ENCODE measurements around the gene IL25. TPM values are rescaled to one million over a fixed set of nuclear protein-coding genes. Genes with fewer than 3 reads are reported as not detected.
A peak's percentile ranks its signal among the peaks of the same experiment; 100 is the strongest.

The IL25 gene
- total and polyA plus RNA-seq, 2 of the 13 experiments (the other 11 are each of a cell fraction or from before 2014, with no cell fraction given) = not detected

DNA sequence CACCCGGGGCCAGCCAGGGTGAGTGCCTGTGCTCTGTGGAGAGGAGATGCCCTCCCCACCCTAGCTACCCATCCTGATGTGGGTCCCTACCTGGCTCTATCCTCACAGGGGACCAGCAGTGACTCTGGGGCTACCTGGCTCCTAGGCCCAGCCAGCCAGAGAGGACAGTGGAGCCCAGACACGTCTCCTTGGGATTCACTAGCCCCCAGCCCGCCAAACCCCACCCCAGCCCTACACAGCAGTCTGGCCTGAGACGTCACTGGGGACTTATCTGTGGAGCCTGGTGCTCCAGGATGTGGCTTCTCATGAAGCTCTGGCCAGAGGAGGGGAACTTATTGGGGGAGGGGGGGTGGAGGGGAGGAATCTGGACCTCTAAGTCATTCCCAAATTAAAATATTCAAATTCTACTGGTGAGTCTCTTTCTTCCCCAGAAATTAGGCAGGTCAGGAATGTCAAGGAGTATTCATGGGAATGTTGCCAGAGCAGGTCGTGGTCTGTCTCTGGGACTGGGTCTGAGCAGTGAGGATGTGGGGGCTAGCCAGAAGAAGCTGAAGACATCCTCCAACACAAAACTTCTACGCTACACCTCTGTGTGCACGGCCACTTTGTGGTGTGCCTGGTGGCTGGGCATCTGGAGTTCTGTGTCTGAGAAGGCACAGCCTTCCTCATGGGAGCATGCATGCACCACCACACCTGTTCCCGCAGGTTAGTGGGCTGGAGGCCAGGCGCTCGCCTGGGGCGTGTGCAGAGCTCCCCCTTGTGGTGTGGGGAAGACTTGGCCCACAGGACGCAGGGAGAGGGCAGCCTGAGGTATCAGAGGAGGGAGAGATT is 7.0 kb downstream of the IL25 start (continued):
- TF ChIP-seq CBX1 (IDR thresholded peaks at IDR 0.05; ENCODE audit: low read depth) (peak; percentile 38), ZNF431 (CRISPR knock-in tag; IDR thresholded peaks at IDR 0.05; ENCODE audit: borderline replicate concordance, low read depth) (0 out of 2 replicates have a peak, but pooled peaks have one; percentile 48), TBL1XR1 (IDR thresholded peaks at IDR 0.05; ENCODE audit: borderline replicate concordance, low read length, partially characterized antibody) (no peak), ZNF652 (CRISPR knock-in tag; IDR thresholded peaks at IDR 0.05; ENCODE audit: borderline replicate concordance, low read depth) (0 out of 2 replicates have a peak, but pooled peaks have one; percentile 14), FOXO1 (CRISPR knock-in tag; IDR thresholded peaks at IDR 0.05) (peak; percentile 58; the same call in 1 of the 2 replicates), ZNF296 (CRISPR knock-in tag; conservative IDR thresholded peaks at IDR 0.05) (0 out of 2 replicates have a peak, but pooled peaks have one; percentile 49), SMYD3 (CRISPR knock-in tag; IDR thresholded peaks at IDR 0.05) (no peak), KLF16 (CRISPR knock-in tag; IDR thresholded peaks at IDR 0.05) (0 out of 4 replicates have a peak, but pooled peaks of 1 of the 2 experiments have one; percentile 66), MEIS2 (CRISPR knock-in tag; IDR thresholded peaks at IDR 0.05) (peak; percentile 66), RFXANK (CRISPR knock-in tag; IDR thresholded peaks at IDR 0.05) (0 out of 2 replicates have a peak, but pooled peaks have one; percentile 53), ZFP37 (CRISPR knock-in tag; IDR thresholded peaks at IDR 0.05; ENCODE audit: borderline replicate concordance) (peak; percentile 33; the same call in 1 of the 2 replicates), SSRP1 (CRISPR knock-in tag; IDR thresholded peaks at IDR 0.05) (0 out of 2 replicates have a peak, but pooled peaks have one; percentile 51), SP4 (CRISPR knock-in tag; IDR thresholded peaks at IDR 0.05) (no peak; the same call in 1 of the 2 replicates), FOXK2 (IDR thresholded peaks at IDR 0.05) (no peak), RFX3 (CRISPR knock-in tag; IDR thresholded peaks at IDR 0.05) (0 out of 2 replicates have a peak, but pooled peaks have one; percentile 13)
- TF ChIP-seq, protein P1, sequence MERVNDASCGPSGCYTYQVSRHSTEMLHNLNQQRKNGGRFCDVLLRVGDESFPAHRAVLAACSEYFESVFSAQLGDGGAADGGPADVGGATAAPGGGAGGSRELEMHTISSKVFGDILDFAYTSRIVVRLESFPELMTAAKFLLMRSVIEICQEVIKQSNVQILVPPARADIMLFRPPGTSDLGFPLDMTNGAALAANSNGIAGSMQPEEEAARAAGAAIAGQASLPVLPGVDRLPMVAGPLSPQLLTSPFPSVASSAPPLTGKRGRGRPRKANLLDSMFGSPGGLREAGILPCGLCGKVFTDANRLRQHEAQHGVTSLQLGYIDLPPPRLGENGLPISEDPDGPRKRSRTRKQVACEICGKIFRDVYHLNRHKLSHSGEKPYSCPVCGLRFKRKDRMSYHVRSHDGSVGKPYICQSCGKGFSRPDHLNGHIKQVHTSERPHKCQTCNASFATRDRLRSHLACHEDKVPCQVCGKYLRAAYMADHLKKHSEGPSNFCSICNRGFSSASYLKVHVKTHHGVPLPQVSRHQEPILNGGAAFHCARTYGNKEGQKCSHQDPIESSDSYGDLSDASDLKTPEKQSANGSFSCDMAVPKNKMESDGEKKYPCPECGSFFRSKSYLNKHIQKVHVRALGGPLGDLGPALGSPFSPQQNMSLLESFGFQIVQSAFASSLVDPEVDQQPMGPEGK (CRISPR knock-in tag; IDR thresholded peaks at IDR 0.05) = 0 out of 2 replicates have a peak, but pooled peaks have one; percentile 50
- TF ChIP-seq, protein P2, sequence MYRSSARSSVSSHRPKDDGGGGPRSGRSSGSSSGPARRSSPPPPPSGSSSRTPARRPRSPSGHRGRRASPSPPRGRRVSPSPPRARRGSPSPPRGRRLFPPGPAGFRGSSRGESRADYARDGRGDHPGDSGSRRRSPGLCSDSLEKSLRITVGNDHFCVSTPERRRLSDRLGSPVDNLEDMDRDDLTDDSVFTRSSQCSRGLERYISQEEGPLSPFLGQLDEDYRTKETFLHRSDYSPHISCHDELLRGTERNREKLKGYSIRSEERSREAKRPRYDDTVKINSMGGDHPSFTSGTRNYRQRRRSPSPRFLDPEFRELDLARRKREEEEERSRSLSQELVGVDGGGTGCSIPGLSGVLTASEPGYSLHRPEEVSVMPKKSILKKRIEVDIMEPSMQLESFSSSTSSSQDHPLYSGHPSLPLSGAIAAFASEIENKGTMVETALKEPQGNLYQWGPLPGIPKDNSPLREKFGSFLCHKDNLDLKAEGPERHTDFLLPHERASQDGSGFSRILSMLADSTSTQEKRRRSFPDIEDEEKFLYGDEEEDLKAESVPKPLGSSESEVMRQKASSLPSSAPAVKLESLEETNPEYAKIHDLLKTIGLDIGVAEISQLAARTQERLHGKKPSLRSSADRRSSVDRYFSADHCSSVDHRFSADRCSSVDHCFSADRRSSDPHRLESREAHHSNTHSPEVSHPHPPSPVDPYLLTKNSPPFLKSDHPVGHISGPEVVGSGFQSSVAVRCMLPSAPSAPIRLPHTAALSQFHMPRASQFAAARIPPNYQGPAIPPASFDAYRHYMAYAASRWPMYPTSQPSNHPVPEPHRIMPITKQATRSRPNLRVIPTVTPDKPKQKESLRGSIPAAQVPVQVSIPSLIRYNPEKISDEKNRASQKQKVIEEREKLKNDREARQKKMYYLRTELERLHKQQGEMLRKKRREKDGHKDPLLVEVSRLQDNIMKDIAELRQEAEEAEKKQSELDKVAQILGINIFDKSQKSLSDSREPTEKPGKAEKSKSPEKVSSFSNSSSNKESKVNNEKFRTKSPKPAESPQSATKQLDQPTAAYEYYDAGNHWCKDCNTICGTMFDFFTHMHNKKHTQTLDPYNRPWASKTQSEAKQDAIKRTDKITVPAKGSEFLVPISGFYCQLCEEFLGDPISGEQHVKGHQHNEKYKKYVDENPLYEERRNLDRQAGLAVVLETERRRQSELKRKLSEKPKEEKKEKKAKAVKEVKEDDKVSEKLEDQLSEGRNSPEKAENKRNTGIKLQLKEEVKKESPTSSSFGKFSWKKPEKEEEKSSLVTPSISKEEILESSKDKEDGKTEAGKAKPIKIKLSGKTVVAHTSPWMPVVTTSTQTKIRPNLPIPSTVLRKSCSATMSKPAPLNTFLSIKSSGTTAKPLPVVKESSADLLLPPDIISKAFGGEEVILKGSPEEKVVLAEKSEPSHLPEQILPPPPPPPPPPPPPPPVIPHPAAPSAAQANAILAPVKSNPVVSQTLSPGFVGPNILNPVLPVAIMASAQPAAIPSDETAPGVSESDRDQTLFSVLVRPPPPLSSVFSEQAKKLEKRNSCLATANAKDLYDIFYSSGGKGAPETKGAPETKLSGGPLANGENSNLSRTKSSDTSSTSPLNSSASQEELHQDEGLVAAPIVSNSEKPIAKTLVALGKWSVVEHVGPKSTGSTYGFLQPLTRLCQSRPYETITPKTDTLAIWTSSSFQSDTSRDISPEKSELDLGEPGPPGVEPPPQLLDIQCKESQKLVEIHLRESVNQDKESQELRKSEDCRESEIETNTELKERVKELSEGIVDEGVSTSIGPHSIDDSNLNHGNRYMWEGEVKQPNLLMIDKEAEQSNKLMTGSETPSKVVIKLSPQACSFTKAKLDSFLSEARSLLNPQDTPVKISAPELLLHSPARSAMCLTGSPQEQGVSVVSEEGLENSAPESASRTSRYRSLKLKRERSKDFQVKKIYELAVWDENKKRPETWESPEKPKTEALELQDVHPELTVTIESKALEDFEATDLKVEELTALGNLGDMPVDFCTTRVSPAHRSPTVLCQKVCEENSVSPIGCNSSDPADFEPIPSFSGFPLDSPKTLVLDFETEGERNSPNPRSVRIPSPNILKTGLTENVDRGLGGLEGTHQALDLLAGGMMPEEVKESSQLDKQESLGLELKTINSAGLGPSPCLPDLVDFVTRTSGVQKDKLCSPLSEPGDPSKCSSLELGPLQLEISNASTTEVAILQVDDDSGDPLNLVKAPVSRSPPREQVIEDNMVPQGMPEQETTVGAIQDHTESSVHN (CRISPR knock-in tag; IDR thresholded peaks at IDR 0.05) = peak; percentile 93
- TF ChIP-seq, protein P3, sequence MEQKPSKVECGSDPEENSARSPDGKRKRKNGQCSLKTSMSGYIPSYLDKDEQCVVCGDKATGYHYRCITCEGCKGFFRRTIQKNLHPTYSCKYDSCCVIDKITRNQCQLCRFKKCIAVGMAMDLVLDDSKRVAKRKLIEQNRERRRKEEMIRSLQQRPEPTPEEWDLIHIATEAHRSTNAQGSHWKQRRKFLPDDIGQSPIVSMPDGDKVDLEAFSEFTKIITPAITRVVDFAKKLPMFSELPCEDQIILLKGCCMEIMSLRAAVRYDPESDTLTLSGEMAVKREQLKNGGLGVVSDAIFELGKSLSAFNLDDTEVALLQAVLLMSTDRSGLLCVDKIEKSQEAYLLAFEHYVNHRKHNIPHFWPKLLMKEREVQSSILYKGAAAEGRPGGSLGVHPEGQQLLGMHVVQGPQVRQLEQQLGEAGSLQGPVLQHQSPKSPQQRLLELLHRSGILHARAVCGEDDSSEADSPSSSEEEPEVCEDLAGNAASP (CRISPR knock-in tag; IDR thresholded peaks at IDR 0.05; ENCODE audit: borderline replicate concordance) = peak; percentile 71; the same call in 1 of the 2 replicates

Data from HepG2 (cell line).